PFSK-1 (cell line): Measurements from ENCODE around the gene EEF2.

Source experiments
- FOXP2 ChIP-seq: optimal IDR thresholded peaks from 2 replicates; pipeline ENCODE3; 2011; ENCODE audit warnings: borderline replicate concordance, control low read depth, inconsistent platforms; ENCODE audit not compliant: insufficient read depth; ENCODE audit errors: extremely low read length, extremely low read depth
- POLR2AphosphoS5 ChIP-seq: IDR thresholded peaks from 2 replicates; pipeline ENCODE4 v1.6.1; 2012; ENCODE audit warnings: low read depth, mild to moderate bottlenecking, control low read depth, low read length, moderate library complexity
- REST ChIP-seq, 2 experiments: IDR thresholded peaks; 2 replicates each; pipeline versions ENCODE4 v1.6.1 to v1.8.0; 2011 to 2012; ENCODE audit warnings: low read depth in 2 of 2, low read length in 2 of 2, control low read depth in 1 of 2, inconsistent platforms in 1 of 2, mild to moderate bottlenecking in 1 of 2, moderate library complexity in 1 of 2; ENCODE audit not compliant: insufficient read depth in 1 of 2
- SIN3A ChIP-seq: IDR thresholded peaks from 2 replicates; pipeline ENCODE4 v1.6.1; 2012; ENCODE audit warnings: mild to moderate bottlenecking, low read length, moderate library complexity, borderline replicate concordance; ENCODE audit not compliant: insufficient read depth
- TAF1 ChIP-seq: IDR thresholded peaks from 2 replicates; pipeline ENCODE4 v1.6.1; 2012; ENCODE audit warnings: low read length, control low read depth, borderline replicate concordance; ENCODE audit not compliant: insufficient read depth

EEF2 gene

GRCh38 chr19:4012092-4012974, 27.1 kb upstream of the EEF2 start:
- TF ChIP-seq FOXP2 (no peak), SIN3A (no peak), REST (IDR thresholded peaks at IDR 0.05; ENCODE audit: insufficient read depth in 1 of 2, low read depth in 2 of 2, low read length in 2 of 2) (no peak), POLR2AphosphoS5 (no peak), TAF1 (no peak)

- TF ChIP-seq POLR2AphosphoS5 (no peak), REST (IDR thresholded peaks at IDR 0.05; ENCODE audit: insufficient read depth in 1 of 2, low read depth in 2 of 2, low read length in 2 of 2) (no peak), TAF1 (no peak), FOXP2 (no peak), SIN3A (no peak)
These were observed 25.5 kb upstream of the EEF2 start for GRCh38 chr19:4010808-4011110.

GRCh38 chr19:4009990-4010807, 24.9 kb upstream of the EEF2 start:
- TF ChIP-seq POLR2AphosphoS5 (no peak), SIN3A (no peak), FOXP2 (no peak), TAF1 (no peak)

- TF ChIP-seq TAF1 (0 out of 2 replicates have a peak, but pooled peaks have one; percentile 23), SIN3A (no peak)
These were observed 22.7 kb upstream of the EEF2 start for GRCh38 chr19:4007836-4008539.

GRCh38 chr19:4007021-4007835, 22.0 kb upstream of the EEF2 start, which contains the start of gene PIAS4:
Gene PIAS4 (plus strand): TSS chr19:4007736. CDS start chr19:4007761, 25 bp downstream.
- TF ChIP-seq POLR2AphosphoS5 (no peak), TAF1 (0 out of 2 replicates have a peak, but pooled peaks have one; percentile 42), REST (IDR thresholded peaks at IDR 0.05; ENCODE audit: insufficient read depth in 1 of 2, low read depth in 2 of 2, low read length in 2 of 2) (0 out of 4 replicates have a peak, but pooled peaks have one; percentile 4 to 5), FOXP2 (peak; percentile 50)

GRCh38 chr19:3995607-3996006, 10.3 kb upstream of the EEF2 start:
- no peak for TF ChIP-seq SIN3A
- TF ChIP-seq REST (IDR thresholded peaks at IDR 0.05; ENCODE audit: insufficient read depth in 1 of 2, low read depth in 2 of 2, low read length in 2 of 2) = no peak
- TF ChIP-seq FOXP2 = no peak
- TF ChIP-seq POLR2AphosphoS5 = no peak
- no peak for TF ChIP-seq TAF1
